GM08714 (cell line): ENCODE measurements around the gene PLOD1.
"Not testable (repeated sequence)": the region's sequence is repeated elsewhere in the genome, so short reads cannot be mapped to it uniquely, and the experiment has no call there.

Experiments used
- H3K4me3 ChIP-seq: fragments of 200-500 bp; sonication (Bioruptor generic); 2 replicates; pipeline ENCODE4 v1.5.1; 2014; ENCODE audit warnings: mild to moderate bottlenecking, low read length, inconsistent platforms
- ZNF274 ChIP-seq: IDR thresholded peaks from 2 replicates; pipeline ENCODE4 v1.6.1; 2012; ENCODE audit warnings: mild to moderate bottlenecking, low read depth, low read length

Gene PLOD1

GRCh38 chr1:11997081-11997850, 62.7 kb downstream of the PLOD1 start:
- TF ChIP-seq ZNF274 = no peak
- H3K4me3 ChIP-seq = no peak overlapping the region

GRCh38 chr1:11998636-11999035, 64.1 kb downstream of the PLOD1 start:
- TF ChIP-seq ZNF274 = no peak

GRCh38 chr1:11999236-11999635, 64.7 kb downstream of the PLOD1 start:
- no peak overlapping the region for H3K4me3 ChIP-seq
- TF ChIP-seq ZNF274 = no peak

More at GRCh38 chr1:11998636-11999035, 64.1 kb downstream of the PLOD1 start:
- no peak overlapping the region for H3K4me3 ChIP-seq

- no peak overlapping the region for H3K4me3 ChIP-seq
- no peak for TF ChIP-seq ZNF274
These were observed 66.9 kb downstream of the PLOD1 start for GRCh38 chr1:12001249-12001917.

GRCh38 chr1:12001996-12002493, 67.5 kb downstream of the PLOD1 start:
- H3K4me3 ChIP-seq = no peak overlapping the region
- no peak for TF ChIP-seq ZNF274

- H3K4me3 ChIP-seq = no peak overlapping the region
- TF ChIP-seq ZNF274 = no peak
These were observed 69.2 kb downstream of the PLOD1 start for GRCh38 chr1:12003762-12004161.

GRCh38 chr1:12005488-12006166, 71.1 kb downstream of the PLOD1 start:
- no peak for TF ChIP-seq ZNF274
- H3K4me3 ChIP-seq = no peak overlapping the region

- TF ChIP-seq ZNF274 = no peak
These were observed 71.8 kb downstream of the PLOD1 start for GRCh38 chr1:12006167-12006921.

GRCh38 chr1:12007204-12007603, 72.7 kb downstream of the PLOD1 start:
- no peak overlapping the region for H3K4me3 ChIP-seq
- TF ChIP-seq ZNF274 = no peak

More at GRCh38 chr1:12006167-12006921, 71.8 kb downstream of the PLOD1 start:
- no peak overlapping the region for H3K4me3 ChIP-seq

GRCh38 chr1:12008355-12008754, 73.8 kb downstream of the PLOD1 start:
- not testable (repeated sequence) for H3K4me3 ChIP-seq

GRCh38 chr1:12009318-12009947, 74.9 kb downstream of the PLOD1 start:
- H3K4me3 ChIP-seq = no peak overlapping the region
- no peak for TF ChIP-seq ZNF274

GRCh38 chr1:12010746-12011570, 76.4 kb downstream of the PLOD1 start:
- H3K4me3 ChIP-seq = no peak overlapping the region
- no peak for TF ChIP-seq ZNF274

- no peak overlapping the region for H3K4me3 ChIP-seq
- no peak for TF ChIP-seq ZNF274
These were observed 77.5 kb downstream of the PLOD1 start for GRCh38 chr1:12011998-12012397.
